Panc1 (cell line): ENCODE measurements around the gene CDC42EP3. TPM values are rescaled to one million over a fixed set of nuclear protein-coding genes. Genes with fewer than 3 reads are reported as not detected.

Experiments used
- ATAC-seq: fragments of 200-7000 bp; cut with Tn5 transposase; 2 replicates; pipeline ENCODE4 v1.9.1; 2020; ENCODE audit warnings: mild to moderate bottlenecking, moderate library complexity
- BruUV-seq: library from RNA; stranded (reverse); fragments of 400-500 nt; replicated peaks from 2 replicates; lab custom pipeline; 2021; lab: Mats Ljungman, UMichigan
- CTCF ChIA-PET: fragments of 300-600 bp; sonication (Branson Sonifier 250); formaldehyde crosslinking; loops from one replicate; lab custom pipeline; 2022; ENCODE audit warnings: antibody characterized with exemption; lab: Charles Lee
- POLR2A ChIA-PET: fragments of 300-600 bp; sonication (Branson Sonifier 250); formaldehyde crosslinking; loops from one replicate; lab custom pipeline; 2022; ENCODE audit warnings: antibody characterized with exemption; lab: Charles Lee
- DNase-seq: peaks from one replicate; pipeline ENCODE4 v3.0.0-alpha.2; 2010; ENCODE audit warnings: low read depth, low spot score
- H3K27ac ChIP-seq: 2 replicates; pipeline ENCODE4 v1.5.1; 2011; ENCODE audit warnings: mild to moderate bottlenecking, low read length, inconsistent platforms
- H3K27me3 ChIP-seq: fragments of 200-500 bp; sonication (Bioruptor generic); 2 replicates; pipeline ENCODE4 v1.6.0; 2014; ENCODE audit warnings: low read length, inconsistent platforms; ENCODE audit not compliant: control insufficient read depth, insufficient read depth
- H3K36me3 ChIP-seq: fragments of 200-500 bp; sonication (Bioruptor generic); 2 replicates; pipeline ENCODE4 v1.5.1; 2014; ENCODE audit warnings: inconsistent platforms, mild to moderate bottlenecking, low read length, moderate library complexity; ENCODE audit not compliant: control insufficient read depth, insufficient read depth
- H3K4me1 ChIP-seq: 2 replicates; pipeline ENCODE4 v1.5.1; 2011; ENCODE audit warnings: inconsistent platforms, mild to moderate bottlenecking, low read length, moderate library complexity; ENCODE audit not compliant: control insufficient read depth, insufficient read depth
- H3K4me3 ChIP-seq, 2 experiments: 2 replicates each; pipeline ENCODE4 v1.5.1; 2011 to 2012; ENCODE audit warnings: low read depth in 2 of 2, low read length in 2 of 2, mild to moderate bottlenecking in 2 of 2, inconsistent platforms in 1 of 2, moderate library complexity in 1 of 2
- H3K9me3 ChIP-seq: fragments of 200-500 bp; sonication (Bioruptor generic); 2 replicates; pipeline ENCODE4 v1.5.1; 2014; ENCODE audit warnings: low read depth, mild to moderate bottlenecking, inconsistent platforms, low read length, moderate library complexity; ENCODE audit not compliant: control insufficient read depth, insufficient read depth
- POLR2AphosphoS5 ChIP-seq: IDR thresholded peaks from 2 replicates; pipeline ENCODE4 v1.6.1; 2012; ENCODE audit warnings: mild to moderate bottlenecking, low read depth, low read length, moderate library complexity
- SIN3A ChIP-seq: IDR thresholded peaks from 2 replicates; pipeline ENCODE4 v1.6.1; 2012; ENCODE audit warnings: low read depth, mild to moderate bottlenecking, low read length, moderate library complexity, borderline replicate concordance; ENCODE audit not compliant: insufficient read depth
- TCF7L2 ChIP-seq: IDR thresholded peaks from 2 replicates; pipeline ENCODE4 v1.6.1; 2011; ENCODE audit warnings: mild to moderate bottlenecking, low read depth, low read length, inconsistent platforms
- in situ Hi-C: cut with HindIII; loops from 2 replicates; pipeline ENCODE4 v1.10.0; 2016; ENCODE audit warnings: low sequenced_read_pairs, low pct_unique_long_range_greater_than_20kb
- intact Hi-C: fragments of 100-400 bp; cut with micrococcal nuclease; formaldehyde crosslinking; loops from one replicate; pipeline ENCODE4 v1.10.0; 2022; ENCODE audit not compliant: unreplicated experiment
- total RNA-seq: library from RNA; stranded (reverse); gene quantifications from one replicate; pipeline ENCODE4 v1.2.1, GENCODE V29; 2021; ENCODE audit not compliant: unreplicated experiment
- TF ChIP-seq, protein P1 (sequence below): fragments of 450-650 bp; IDR thresholded peaks from 2 replicates; pipeline ENCODE4 v1.5.1; 2017; ENCODE audit warnings: mild to moderate bottlenecking
- TF ChIP-seq, protein P2 (sequence below), 2 experiments: IDR thresholded peaks; 2 replicates each; pipeline ENCODE4 v1.6.1; 2011 to 2012; ENCODE audit warnings: low read depth in 2 of 2, control low read depth in 1 of 2, low read length in 1 of 2, mild to moderate bottlenecking in 1 of 2, moderate library complexity in 1 of 2; ENCODE audit not compliant: insufficient read depth in 1 of 2

The CDC42EP3 gene
- total RNA-seq, 1 experiment from 2014 or later: 6.1 TPM

DNA sequence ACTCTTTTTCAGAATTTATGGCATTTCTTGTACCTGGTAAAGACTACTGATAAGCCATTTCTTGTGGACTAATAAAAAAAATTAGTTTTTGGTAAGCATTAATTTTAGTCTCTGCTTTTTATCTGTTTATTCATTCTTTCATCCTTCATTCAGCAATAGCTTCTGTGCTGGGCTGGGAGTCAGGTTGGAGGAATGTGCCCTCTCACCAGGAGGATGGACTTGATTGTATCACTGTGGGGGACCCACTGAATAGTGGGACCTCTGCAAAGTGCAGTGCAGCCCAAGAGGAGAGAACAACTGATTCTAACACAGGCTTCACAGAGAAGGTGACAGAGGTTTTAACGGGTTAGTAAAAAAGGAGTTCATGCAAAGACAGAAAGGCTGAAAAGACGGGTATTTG is 39.1 kb downstream of the CDC42EP3 start:
- H3K27me3 ChIP-seq: no peaks in the 10 kb centered on the region; the same call in 1 of the 2 replicates
- no peak for TF ChIP-seq TCF7L2
- no peak for TF ChIP-seq POLR2AphosphoS5
- TF ChIP-seq, protein P1, sequence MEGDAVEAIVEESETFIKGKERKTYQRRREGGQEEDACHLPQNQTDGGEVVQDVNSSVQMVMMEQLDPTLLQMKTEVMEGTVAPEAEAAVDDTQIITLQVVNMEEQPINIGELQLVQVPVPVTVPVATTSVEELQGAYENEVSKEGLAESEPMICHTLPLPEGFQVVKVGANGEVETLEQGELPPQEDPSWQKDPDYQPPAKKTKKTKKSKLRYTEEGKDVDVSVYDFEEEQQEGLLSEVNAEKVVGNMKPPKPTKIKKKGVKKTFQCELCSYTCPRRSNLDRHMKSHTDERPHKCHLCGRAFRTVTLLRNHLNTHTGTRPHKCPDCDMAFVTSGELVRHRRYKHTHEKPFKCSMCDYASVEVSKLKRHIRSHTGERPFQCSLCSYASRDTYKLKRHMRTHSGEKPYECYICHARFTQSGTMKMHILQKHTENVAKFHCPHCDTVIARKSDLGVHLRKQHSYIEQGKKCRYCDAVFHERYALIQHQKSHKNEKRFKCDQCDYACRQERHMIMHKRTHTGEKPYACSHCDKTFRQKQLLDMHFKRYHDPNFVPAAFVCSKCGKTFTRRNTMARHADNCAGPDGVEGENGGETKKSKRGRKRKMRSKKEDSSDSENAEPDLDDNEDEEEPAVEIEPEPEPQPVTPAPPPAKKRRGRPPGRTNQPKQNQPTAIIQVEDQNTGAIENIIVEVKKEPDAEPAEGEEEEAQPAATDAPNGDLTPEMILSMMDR: no peak
- TF ChIP-seq SIN3A: no peak
- TF ChIP-seq, protein P2, sequence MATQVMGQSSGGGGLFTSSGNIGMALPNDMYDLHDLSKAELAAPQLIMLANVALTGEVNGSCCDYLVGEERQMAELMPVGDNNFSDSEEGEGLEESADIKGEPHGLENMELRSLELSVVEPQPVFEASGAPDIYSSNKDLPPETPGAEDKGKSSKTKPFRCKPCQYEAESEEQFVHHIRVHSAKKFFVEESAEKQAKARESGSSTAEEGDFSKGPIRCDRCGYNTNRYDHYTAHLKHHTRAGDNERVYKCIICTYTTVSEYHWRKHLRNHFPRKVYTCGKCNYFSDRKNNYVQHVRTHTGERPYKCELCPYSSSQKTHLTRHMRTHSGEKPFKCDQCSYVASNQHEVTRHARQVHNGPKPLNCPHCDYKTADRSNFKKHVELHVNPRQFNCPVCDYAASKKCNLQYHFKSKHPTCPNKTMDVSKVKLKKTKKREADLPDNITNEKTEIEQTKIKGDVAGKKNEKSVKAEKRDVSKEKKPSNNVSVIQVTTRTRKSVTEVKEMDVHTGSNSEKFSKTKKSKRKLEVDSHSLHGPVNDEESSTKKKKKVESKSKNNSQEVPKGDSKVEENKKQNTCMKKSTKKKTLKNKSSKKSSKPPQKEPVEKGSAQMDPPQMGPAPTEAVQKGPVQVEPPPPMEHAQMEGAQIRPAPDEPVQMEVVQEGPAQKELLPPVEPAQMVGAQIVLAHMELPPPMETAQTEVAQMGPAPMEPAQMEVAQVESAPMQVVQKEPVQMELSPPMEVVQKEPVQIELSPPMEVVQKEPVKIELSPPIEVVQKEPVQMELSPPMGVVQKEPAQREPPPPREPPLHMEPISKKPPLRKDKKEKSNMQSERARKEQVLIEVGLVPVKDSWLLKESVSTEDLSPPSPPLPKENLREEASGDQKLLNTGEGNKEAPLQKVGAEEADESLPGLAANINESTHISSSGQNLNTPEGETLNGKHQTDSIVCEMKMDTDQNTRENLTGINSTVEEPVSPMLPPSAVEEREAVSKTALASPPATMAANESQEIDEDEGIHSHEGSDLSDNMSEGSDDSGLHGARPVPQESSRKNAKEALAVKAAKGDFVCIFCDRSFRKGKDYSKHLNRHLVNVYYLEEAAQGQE (IDR thresholded peaks at IDR 0.05; ENCODE audit: insufficient read depth in 1 of 2, low read depth in 2 of 2, low read length in 1 of 2): no peak
- POLR2A ChIA-PET: no interaction called here

DNA sequence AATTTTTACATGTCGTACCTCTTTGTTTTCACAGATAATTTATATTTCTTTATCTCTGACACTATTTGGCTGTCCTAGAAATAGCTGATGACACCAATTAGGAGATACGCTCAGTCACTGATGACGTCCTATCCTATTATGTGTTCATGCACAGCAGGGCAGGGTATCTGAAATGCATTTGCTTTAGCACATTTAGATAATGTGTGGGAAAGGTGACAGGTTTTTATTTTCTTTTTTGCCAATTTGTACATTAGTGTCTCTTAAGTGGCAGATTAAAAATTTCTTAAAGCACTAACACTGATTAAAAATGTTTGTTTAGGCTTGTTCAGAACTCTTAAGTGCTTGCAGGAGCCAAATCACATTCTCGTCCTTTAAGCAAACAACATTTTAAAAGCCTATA is 39.7 kb downstream of the CDC42EP3 start:
- CTCF ChIA-PET: no interaction called here

More for the DNA sequence above, 39.1 kb downstream of the CDC42EP3 start:
- BruUV-seq: no TSS peak
- no peak for ATAC-seq
- no peaks in the 10 kb centered on the region for H3K4me1 ChIP-seq
- intact Hi-C loops: no loop called here
- no peaks in the 10 kb centered on the region for H3K36me3 ChIP-seq
- H3K9me3 ChIP-seq: no peaks in the 10 kb centered on the region
- in situ Hi-C loops: no loop called here
- H3K27ac ChIP-seq: no peak overlapping the region
- CTCF ChIA-PET: no interaction called here
- no peak for DNase-seq
- H3K4me3 ChIP-seq: no peak overlapping the region

DNA sequence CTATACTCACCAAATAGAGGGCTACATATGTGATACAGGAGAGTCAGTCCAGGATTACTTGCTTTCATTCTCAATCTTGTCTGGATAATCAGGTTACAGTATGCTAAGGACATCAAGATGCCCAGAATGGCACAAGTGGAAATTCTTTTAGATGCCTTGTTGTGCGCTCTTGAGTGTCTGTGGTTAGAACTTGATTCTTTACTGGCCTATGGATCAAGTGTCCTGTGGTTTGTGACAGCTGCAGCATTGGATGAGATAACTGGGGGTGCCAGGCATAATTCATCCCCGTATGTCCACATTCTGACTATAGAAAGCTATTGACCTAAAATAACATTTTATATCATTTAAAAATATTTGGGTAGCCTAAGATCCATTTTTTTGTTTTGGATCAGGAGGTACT is 40.1 kb downstream of the CDC42EP3 start:
- POLR2A ChIA-PET: no interaction called here
- ATAC-seq (no peak), DNase-seq (no peak)
- in situ Hi-C loops: no loop called here
- no peaks in the 10 kb centered on the region for H3K4me1 ChIP-seq
- H3K4me3 ChIP-seq: no peak overlapping the region
- H3K36me3 ChIP-seq: no peaks in the 10 kb centered on the region
- BruUV-seq: no TSS peak
- no peak overlapping the region for H3K27ac ChIP-seq
- H3K9me3 ChIP-seq: no peaks in the 10 kb centered on the region
- no peaks in the 10 kb centered on the region; the same call in 1 of the 2 replicates for H3K27me3 ChIP-seq
- TF ChIP-seq SIN3A (no peak), TCF7L2 (no peak), POLR2AphosphoS5 (no peak)
- TF ChIP-seq, protein P2 (IDR thresholded peaks at IDR 0.05; ENCODE audit: insufficient read depth in 1 of 2, low read depth in 2 of 2, low read length in 1 of 2): no peak
- TF ChIP-seq, protein P1: no peak
- intact Hi-C loops: no loop called here
- CTCF ChIA-PET: no interaction called here

More for the DNA sequence above, 39.7 kb downstream of the CDC42EP3 start:
- no peaks in the 10 kb centered on the region for H3K4me1 ChIP-seq
- no peaks in the 10 kb centered on the region; the same call in 1 of the 2 replicates for H3K27me3 ChIP-seq
- no peaks in the 10 kb centered on the region for H3K9me3 ChIP-seq
- DNase-seq: no peak
- intact Hi-C loops: no loop called here
- BruUV-seq: no TSS peak
- H3K4me3 ChIP-seq: no peak overlapping the region
- TF ChIP-seq SIN3A: no peak
- no peak for ATAC-seq
- H3K27ac ChIP-seq: no peak overlapping the region
- in situ Hi-C loops: no loop called here
- no peaks in the 10 kb centered on the region for H3K36me3 ChIP-seq
- POLR2A ChIA-PET: no interaction called here
